Hematopoietic multipotent progenitor cell treated with erythropoietin and hydrocortisone succinate and interleukin-3 and kit ligand, for 15 days (in vitro differentiated cells): ENCODE measurements around the gene MYO18A.

Experiments used
- DNase-seq: peaks from one replicate; pipeline ENCODE4 v3.0.0-alpha.2; 2015; ENCODE audit warnings: low spot score

MYO18A gene

DNA sequence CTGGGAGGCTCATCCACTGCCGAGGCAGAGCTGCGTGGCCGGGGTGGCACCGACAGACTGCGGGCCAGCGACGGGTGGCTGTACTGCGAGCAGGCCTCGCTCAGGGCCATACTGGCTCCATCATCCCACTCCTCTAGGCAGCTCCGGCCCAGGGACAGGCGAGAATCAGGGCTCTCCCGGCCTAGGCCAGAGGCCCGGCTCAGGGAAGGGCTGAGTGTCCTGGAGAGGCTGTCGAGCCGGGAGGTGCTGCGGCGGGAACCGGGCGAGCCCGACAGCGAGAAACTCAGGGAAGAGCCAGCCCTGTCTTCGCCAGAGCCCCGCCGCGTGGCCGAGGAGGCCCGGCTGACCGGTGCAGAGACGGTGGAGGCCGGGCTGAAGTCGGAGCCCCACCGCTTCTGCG lies 99.9 kb downstream of the MYO18A start:
- no peak for DNase-seq

DNA sequence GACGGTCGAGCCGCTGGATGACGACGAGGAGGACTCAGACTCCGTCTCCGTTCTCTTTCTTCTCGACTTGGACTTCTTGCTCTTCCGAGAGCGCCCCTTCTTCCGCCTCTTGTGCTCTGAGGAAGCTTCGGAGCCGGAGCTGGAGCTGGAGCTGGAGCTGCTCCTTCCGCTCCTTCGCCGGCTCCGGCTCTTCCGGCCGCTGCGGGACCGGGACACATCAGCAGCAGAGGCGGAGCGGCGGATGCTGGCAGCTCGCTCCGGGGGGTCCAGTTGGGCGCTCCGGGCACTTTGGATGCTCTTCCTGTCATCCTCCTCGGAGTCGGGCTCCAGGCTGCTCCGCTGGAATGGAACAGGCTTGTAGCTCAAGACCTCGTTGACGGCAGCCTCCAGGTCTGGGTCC lies 100.3 kb downstream of the MYO18A start:
- no peak for DNase-seq

DNA sequence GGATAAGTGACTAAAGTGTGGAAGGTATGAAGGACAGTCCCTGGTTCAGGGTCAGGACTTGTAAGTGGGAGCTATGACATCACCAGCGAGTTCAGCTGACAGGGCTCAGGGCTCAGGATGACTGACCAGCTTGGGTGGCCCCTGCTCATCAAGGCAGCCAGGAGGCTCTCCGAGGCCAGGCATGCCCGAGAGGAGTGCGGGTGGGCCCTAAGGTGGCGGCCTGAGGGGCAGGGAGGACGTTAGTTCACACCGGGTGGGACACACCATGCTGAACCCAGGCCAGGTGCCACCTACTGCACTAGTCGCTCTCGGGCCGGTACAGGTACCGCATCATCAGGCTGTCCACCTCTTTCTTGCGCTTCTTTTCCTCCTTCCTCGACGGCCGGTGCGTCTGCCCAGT lies 100.8 kb downstream of the MYO18A start:
- DNase-seq = no peak

DNA sequence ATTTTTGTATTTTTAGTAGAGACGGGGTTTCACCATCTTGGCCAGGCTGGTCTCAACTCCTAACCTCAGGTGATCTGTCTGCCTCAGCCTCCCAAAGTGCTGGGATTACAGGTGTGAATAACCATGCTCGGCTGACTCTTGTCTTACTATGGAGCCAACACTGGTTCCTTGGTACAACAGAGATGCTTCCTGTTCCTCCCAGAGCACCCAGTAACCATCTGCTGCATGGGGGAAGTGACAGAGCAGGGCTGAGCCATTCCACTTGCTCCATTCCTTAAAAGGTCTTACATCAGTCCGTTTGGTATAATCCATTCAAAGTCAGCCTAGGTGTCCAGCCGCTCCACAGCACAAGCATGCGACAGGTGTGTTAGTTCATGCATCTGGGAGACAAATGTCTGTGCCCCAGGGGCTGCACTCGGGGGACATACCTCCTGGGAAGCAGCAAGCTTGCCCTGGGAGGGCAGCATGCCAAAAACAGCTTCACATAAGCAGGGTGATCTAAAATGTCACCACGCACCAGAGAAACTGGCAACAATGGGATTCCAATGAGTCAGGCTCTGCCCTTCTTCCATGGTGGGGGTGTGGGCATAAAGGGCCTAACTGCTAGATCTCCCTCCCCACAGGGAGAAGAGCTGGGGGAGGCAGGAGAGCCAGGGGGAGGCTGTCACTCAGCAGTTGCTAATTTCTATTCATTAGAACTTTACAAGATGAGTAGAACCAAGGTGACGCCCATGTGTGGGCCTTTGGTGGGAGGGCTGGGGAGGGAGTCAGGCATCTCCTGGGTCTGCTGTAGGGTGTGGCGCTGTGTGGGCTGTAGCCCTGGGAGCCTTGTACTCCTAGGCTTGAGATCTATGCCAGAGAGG lies 101.8 kb downstream of the MYO18A start:
- DNase-seq = no peak

DNA sequence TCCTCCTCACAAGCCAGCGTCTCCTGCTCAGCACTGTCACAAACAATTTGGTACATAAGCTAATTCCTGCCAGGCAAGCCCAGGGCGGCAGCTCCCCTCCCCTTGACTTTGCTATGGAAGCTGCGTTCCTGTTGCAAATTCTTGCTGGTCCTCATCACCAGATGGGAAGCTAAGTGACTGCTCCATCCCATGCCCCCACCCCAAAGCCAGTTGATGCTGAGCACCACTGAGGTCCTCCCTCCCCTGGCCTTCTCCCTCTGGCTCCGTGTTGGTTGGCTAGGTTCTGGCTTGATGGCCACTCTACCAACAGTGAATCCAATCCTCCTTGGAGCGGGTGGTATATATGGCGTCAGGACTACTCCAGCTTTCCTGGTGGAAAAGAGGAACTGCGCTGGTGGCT lies 102.9 kb downstream of the MYO18A start:
- DNase-seq = no peak

DNA sequence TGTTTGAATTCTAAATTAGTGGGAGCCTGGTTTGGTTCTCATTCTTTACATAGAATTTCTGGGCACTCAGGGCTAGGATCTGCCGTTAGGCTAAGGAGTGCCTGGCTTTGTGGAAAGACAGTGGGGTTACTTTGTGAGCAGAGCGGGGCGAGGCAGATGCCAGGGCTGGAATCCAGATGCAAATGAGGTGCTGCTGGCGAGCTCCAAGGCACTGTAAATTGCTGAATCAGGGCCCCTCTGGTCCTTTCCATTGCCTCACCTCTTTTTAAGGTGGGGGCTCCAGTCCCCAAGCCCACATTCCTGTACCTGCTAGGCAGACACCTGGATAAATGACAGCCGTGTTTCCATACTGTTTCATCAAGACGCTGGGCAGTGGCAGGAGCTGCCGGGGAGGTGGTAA lies 103.5 kb downstream of the MYO18A start:
- DNase-seq = no peak

DNA sequence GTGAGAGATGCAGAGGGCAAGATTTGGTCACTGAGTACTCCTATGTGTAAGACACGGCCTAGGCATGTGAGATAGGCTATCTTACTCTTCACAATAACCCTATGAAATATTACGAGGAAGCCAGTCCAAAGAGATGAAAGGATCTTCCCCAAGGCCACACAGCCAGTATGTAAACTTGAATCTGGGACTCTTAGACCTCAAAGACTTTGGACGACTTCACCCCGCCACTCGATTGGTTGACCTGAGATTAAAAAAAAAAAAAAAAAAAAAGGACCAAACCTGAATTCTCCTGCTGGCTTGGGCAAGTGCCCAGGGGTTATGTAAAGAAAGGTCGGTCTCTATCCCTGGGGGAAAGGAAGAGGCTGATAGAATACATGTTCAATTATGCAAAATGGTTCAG lies 104.1 kb downstream of the MYO18A start:
- DNase-seq = no peak

DNA sequence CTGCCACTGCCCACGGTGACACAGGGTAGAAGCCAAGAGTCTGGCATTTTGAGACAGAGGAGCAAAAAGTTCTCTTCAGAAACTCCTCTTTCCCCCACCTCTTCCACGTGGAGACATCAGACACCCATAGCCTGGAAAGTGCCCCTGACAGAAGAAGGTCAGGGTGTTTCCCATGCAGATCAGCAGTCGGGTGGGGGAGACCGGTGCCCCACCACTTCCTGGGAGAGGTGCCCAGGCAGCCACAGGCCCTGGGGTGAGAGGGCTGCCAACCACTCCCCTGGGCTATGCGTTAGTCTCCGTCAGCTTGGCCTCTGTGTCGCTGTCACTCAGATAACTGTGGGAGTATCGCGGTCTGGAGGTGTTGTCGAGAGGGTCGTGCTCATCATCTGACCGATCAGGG lies 105.7 kb downstream of the MYO18A start:
- DNase-seq = no peak

DNA sequence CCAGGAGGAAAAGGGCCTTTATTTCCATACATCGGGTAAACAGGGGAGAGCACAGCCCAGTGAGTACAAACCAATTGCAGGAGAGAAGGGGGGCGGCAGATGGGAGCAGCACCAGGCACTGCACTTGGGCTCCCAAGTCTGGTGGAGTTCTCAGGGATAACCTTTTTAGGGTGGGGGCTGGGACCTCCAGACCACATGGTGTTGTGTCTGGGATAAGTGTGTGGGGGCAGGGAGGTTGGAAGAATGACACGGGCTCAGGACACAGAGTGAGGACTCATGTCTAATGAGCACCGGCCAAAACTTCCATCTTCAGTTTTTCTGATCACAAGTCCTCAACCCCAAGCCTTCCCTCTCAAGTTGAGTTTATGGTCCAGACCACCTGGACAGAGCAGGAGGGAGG lies 106.7 kb downstream of the MYO18A start:
- DNase-seq = no peak

DNA sequence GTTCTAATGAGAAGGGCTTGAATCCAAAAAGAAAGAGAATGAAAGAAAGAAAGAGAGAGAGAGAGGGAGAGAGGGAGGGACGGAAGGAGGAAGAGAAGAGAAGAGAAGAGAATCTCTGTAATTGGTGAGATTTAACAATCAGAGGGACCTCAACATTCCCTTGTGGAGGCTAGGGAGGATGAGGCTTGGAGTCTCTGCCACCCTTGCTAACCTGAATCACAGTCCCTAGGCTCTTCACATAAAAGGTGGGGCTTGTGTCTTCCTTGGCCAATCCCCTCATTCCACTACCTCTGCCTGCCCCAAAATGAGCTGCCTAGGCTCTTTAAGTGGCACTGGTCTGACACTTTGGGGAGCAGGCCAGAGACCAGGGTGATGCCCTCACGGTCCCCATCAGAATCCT lies 107.2 kb downstream of the MYO18A start:
- no peak for DNase-seq

DNA sequence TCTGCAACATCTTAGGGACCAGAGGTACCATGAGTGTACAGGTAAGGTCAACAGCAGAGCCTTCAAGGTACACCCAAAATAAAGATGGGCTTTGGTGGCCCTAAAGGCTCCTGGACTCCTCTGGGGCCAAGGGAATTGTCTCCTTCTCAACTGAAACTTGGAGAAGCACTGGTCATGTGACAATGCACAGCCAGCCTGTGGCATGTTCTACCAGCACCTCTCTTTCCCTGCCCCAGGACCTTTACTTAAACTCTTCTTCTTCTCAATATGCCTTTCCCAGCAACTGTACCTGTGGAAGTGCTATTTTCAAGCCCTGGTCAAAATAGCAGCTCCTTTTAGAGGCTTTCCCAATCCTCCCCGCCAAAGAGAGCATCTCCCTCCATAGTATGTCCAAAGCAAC lies 108.9 kb downstream of the MYO18A start:
- no peak for DNase-seq

DNA sequence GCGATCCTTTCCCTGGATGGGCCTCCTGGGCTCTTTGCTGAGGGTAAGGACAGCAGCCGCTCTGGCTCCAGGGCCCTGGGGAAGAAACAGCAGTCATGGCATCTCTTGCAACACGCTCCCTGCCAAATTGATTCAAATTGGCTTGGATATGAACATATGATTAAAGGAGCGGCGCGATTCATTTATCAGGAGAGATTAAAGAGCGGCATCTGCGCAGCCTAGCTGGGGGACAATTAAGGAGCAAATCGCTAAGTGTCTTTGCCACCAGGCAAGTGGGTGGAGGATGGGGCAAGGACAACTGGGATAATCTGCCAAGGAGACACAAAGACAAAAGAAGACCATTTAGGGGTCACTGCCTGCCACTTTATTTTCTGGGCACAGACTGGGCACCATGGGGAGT lies 109.4 kb downstream of the MYO18A start:
- DNase-seq = no peak

DNA sequence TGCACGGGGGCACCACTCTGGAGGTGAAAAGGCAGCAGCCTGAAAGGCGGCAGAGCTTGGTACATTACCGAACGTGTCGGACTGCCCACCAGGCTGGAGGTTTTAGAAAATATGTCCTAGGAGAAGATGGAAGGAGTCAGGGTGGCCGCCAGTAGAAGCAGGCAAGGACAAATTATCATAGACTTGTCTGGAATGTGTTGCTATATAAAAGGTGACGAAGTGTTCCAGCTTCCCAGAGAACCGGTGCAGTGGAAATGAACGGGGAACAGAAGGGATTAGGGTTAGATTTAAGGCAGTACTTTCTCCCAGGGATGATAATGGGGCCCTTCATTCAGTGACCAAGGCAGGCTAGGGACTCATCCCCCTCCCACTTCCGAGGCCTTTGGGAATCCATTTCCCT lies 109.9 kb downstream of the MYO18A start:
- no peak for DNase-seq

DNA sequence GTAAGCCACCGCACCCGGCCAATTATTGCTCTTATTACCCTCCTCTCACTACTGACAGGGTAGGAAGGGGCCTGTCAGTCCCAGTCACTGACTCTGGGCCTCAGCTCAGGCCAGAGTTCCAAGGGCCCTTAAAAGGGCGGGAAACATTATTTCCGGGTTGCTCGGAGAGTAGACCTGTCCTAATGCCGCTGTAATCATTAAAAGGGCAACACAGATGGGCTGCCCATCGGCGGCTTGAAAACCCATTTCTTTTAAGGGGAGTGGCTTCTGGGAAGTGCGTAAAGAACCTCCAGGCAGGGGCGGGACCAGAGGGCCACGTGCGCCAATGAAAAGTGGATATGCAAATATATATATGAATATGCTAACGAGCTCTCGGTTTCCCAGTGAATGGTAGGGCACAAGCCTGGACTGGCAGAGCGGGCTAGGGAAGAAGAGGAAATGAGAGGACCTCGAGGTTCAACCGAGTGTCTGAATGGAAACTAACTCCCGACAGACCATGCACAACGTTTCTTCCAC lies 110.6 kb downstream of the MYO18A start:
- no peak for DNase-seq

DNA sequence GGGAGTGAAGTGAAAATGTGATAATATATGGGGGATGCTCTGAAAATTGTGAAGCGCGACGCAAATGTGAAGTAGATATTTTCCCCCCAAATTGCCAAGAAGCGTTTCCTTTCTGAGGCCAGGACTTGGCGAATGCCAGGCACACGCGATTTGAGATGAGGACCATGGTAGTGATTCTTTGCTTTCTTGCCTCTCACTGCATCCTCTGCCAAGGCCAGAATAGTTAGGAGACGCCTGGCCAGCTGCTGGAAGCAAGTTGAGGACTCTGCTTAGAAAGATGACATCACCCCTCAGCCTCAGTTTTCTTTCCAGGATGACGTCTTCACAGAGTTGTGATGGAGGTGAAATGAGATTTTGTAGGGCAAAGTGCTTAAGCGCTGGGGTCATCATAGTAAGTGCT lies 111.4 kb downstream of the MYO18A start:
- DNase-seq = no peak

DNA sequence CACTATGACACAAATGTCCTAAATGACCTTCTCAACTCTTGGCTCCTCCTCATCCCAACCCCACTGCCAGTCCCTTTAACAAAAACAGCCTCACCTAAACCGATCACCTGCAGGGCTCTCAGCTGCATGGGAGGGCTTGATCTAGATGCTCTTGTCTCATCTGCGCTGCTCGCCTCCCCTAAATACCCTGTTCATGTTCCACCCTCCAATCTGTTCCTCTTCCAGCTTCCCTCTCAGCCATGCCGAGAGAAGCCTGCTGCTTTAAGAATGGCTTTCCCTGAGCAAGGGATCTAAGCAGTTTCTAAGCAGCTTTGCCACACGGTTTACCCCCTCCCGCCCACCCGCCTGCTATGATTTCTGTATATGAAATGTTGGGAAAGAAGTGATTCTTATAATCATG lies 113.6 kb downstream of the MYO18A start:
- DNase-seq = no peak

DNA sequence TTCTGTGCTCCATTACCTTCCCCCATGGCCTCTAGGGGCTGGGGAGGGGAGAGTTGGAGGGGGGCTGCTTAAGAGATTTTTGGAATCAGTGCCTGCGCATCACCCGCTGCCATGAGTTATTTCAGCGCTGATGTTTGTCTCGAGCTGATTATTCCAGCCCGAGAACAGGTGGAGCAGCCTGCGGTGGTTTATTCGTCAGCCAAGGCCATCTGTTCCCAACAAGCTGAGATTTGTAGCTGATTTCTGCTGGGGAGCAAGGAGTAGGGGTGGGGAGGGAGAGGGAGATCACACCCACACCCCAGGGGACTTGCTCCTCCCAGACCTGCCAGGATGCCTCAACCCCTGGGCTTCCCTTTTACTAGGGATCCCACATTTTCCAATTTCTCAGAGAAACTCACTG lies 114.2 kb downstream of the MYO18A start:
- DNase-seq = no peak

DNA sequence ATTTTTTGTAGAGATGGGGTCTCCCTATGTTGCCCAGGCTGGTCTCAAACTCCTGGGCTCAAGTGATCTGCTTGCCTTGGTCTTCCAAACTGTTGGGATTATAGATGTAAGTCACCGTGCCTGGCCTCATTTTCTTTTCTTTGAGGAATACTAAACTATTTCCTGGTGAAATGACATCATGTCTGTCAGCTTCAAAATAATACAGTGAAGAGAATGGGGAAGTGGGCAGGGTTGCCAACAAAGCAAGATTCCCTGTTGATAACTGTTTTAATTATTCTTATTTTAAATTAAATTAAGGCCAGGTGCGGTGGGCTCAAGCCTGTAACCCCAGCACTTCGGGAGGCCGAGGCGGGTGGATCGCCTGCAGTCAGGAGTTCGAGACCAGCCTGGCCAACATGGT lies 116.2 kb downstream of the MYO18A start:
- DNase-seq = no peak

DNA sequence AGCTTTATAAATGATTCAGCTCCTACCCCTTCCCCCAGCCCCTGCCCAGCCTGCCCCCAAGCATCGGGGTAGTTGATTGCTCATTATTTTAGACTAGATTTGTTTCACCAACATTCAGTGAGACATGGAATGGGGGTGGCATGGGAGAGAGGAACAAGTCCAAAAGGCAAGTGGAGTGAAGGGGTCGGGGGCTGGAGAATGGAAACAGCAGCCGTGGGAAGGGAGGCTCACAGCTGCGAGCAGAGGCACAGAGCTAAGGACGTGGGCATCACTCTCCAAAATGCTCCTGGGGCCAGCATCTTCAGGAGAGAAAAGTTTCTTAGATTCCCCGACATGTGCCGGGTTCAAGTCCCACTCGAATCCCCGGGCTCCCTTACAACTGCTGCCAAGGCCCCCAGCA lies 118.0 kb downstream of the MYO18A start:
- DNase-seq = no peak

DNA sequence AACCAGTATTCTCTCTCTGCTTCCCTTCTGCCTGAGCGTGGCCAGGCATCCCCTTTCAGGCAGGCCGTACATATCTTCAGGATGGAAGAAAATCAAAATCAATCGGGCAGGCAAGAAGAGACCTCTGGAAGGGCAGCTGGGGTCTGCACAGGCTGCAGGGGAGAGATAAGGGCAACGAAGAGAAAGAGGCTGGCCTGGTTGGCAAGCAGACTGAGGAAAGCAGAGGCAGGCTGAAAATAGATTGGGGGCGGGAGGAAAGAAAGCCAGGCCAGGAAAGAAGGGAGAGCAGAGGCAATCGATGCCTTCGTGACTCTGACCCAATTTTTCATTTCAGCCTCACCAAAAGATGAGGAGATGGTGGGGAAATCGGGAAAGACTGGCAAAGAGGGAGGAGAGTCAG lies 119.2 kb downstream of the MYO18A start:
- no peak for DNase-seq

DNA sequence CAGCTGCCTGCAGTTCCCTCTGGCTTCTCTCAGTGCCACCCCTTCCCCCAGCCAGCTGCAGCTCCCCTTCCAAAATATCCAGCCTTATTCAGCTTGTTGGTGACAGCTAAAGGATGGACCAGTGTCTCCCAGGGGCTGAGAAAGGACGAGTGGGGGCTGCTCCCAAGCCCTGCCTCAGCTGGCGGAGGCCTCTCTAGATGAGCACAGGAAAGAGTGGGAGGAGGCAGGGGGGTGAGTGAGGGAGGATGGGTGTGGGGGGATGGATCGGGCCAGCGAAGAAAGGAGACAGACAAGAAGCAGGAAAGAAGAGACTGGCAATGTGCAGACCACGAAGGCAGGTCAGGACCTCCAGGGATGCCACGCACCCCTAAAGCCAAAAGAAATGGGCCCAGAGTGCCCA lies 119.7 kb downstream of the MYO18A start:
- no peak for DNase-seq

DNA sequence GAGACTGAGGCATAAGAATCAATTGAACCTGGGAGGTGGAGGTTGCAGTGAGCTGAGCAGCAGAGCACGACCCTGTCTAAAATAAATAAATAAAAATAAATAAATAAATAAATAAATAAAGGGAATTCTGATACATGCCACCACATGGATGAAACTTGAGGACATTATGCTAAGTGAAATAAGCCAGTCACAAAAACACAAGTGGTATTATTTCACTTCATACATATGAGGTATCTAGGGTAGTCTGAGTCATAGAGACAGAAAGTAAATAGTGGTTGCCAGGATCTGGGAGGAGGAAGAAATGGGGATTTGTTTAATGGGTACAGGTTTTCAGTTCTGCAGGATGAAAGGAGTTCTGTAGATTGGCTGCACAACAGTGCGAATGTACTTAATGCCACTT lies 120.9 kb downstream of the MYO18A start:
- DNase-seq = no peak

DNA sequence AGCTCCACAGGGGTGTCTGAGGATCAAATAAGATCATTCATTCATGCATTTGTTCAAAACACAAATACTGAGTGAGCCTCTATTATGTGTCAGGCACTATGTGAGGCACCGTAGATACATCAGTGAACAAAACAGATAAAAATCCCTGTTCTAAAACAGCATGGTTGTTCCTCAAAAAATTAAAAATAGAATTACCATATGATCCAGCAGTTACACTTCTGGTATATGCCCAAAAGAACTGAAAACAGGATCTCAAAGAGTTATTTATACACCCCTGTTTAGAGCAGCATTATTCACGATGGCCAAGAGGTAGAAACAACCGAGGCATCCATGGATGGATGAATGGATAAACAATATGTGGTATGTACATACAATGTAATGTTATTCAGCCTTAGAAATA lies 121.8 kb downstream of the MYO18A start:
- DNase-seq = no peak

DNA sequence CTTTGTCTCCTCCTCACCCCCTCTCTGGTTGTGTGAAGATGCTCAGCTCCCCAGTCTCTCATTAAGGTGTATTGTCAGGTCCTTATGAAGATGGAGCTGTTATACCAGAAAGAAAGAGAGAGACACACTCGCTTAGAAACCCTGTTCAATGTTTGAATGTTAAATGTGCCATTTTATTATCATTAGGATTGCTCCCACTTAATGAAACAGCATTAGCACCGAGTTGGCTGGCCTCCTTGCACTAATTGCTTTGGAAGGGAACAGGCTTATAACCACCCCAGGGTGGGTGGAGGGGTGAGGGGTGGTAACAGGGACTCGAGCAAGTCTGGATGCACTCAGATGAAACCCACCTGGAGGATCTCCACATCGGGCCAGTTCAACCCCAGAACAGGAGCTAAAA lies 122.8 kb downstream of the MYO18A start:
- no peak for DNase-seq
